GM23338 (cell line): ENCODE data around the gene LGALS9B.
"Not testable (repeated sequence)": the region's sequence is repeated elsewhere in the genome, so short reads cannot be mapped to it uniquely, and the experiment has no call there.

ENCODE experiments used
- CREB1 ChIP-seq: fragments of 250-450 bp; sonication (Bioruptor Pico); IDR thresholded peaks from 2 replicates; pipeline ENCODE4 v1.5.0; 2020; ENCODE audit warnings: low read depth, mild to moderate bottlenecking, moderate library complexity
- ETS1 ChIP-seq: IDR thresholded peaks from 2 replicates; pipeline ENCODE4 v1.6.1; 2016; ENCODE audit warnings: antibody characterized with exemption
- EZH2 ChIP-seq: fragments of 200-600 bp; sonication (generic); IDR thresholded peaks from one replicate; pipeline ENCODE4 v1.8.0; 2017; ENCODE audit warnings: antibody characterized with exemption, mild to moderate bottlenecking, low read depth; ENCODE audit not compliant: unreplicated experiment
- EZH2phosphoT487 ChIP-seq: fragments of 200-600 bp; sonication (generic); IDR thresholded peaks from one replicate; pipeline ENCODE4 v1.8.1; 2018; ENCODE audit warnings: antibody characterized with exemption; ENCODE audit not compliant: unreplicated experiment
- JUNB ChIP-seq: IDR thresholded peaks from one replicate; pipeline ENCODE4 v1.6.1; 2016; ENCODE audit warnings: antibody characterized with exemption; ENCODE audit not compliant: unreplicated experiment
- NANOG ChIP-seq: IDR thresholded peaks from 2 replicates; pipeline ENCODE4 v1.6.1; 2016; ENCODE audit warnings: antibody characterized with exemption, borderline replicate concordance
- POLR2AphosphoS5 ChIP-seq: IDR thresholded peaks from 2 replicates; pipeline ENCODE4 v1.6.1; 2016; ENCODE audit warnings: antibody characterized with exemption, low read depth
- STAT1 ChIP-seq: IDR thresholded peaks from one replicate; pipeline ENCODE4 v1.6.1; 2016; ENCODE audit warnings: antibody characterized with exemption; ENCODE audit not compliant: unreplicated experiment
- ZNF114 ChIP-seq: fragments of 250-450 bp; sonication (Bioruptor Pico); IDR thresholded peaks from 2 replicates; pipeline ENCODE4 v1.5.0; 2020; ENCODE audit warnings: mild to moderate bottlenecking, moderate library complexity
- ZNF331 ChIP-seq: fragments of 250-450 bp; sonication (Bioruptor Pico); IDR thresholded peaks from 2 replicates; pipeline ENCODE4 v1.5.0; 2020; ENCODE audit warnings: low read depth, mild to moderate bottlenecking, moderate library complexity
- TF ChIP-seq, protein P1 (sequence below), 2 experiments: fragments of 200-600 bp in 1 of 2; sonication (generic) in 1 of 2; conservative IDR thresholded peaks; 2 replicates each; pipeline versions ENCODE4 v1.5.1 to v1.6.1; 2016 to 2017; ENCODE audit warnings: antibody characterized with exemption in 2 of 2, low read depth in 2 of 2, mild to moderate bottlenecking in 2 of 2, moderate library complexity in 1 of 2
- TF ChIP-seq, protein P2 (sequence below): IDR thresholded peaks from one replicate; pipeline ENCODE4 v1.6.1; 2018; ENCODE audit warnings: antibody characterized with exemption; ENCODE audit not compliant: unreplicated experiment

- TF ChIP-seq, protein P1, sequence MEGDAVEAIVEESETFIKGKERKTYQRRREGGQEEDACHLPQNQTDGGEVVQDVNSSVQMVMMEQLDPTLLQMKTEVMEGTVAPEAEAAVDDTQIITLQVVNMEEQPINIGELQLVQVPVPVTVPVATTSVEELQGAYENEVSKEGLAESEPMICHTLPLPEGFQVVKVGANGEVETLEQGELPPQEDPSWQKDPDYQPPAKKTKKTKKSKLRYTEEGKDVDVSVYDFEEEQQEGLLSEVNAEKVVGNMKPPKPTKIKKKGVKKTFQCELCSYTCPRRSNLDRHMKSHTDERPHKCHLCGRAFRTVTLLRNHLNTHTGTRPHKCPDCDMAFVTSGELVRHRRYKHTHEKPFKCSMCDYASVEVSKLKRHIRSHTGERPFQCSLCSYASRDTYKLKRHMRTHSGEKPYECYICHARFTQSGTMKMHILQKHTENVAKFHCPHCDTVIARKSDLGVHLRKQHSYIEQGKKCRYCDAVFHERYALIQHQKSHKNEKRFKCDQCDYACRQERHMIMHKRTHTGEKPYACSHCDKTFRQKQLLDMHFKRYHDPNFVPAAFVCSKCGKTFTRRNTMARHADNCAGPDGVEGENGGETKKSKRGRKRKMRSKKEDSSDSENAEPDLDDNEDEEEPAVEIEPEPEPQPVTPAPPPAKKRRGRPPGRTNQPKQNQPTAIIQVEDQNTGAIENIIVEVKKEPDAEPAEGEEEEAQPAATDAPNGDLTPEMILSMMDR (conservative IDR thresholded peaks at IDR 0.05; ENCODE audit: low read depth in 2 of 2) = not testable (repeated sequence)
- TF ChIP-seq EZH2; ETS1; ZNF331 (CRISPR knock-in tag); CREB1 (CRISPR knock-in tag); EZH2phosphoT487; NANOG; POLR2AphosphoS5; STAT1; ZNF114 (CRISPR knock-in tag); JUNB: not testable (repeated sequence)
- TF ChIP-seq, protein P2, sequence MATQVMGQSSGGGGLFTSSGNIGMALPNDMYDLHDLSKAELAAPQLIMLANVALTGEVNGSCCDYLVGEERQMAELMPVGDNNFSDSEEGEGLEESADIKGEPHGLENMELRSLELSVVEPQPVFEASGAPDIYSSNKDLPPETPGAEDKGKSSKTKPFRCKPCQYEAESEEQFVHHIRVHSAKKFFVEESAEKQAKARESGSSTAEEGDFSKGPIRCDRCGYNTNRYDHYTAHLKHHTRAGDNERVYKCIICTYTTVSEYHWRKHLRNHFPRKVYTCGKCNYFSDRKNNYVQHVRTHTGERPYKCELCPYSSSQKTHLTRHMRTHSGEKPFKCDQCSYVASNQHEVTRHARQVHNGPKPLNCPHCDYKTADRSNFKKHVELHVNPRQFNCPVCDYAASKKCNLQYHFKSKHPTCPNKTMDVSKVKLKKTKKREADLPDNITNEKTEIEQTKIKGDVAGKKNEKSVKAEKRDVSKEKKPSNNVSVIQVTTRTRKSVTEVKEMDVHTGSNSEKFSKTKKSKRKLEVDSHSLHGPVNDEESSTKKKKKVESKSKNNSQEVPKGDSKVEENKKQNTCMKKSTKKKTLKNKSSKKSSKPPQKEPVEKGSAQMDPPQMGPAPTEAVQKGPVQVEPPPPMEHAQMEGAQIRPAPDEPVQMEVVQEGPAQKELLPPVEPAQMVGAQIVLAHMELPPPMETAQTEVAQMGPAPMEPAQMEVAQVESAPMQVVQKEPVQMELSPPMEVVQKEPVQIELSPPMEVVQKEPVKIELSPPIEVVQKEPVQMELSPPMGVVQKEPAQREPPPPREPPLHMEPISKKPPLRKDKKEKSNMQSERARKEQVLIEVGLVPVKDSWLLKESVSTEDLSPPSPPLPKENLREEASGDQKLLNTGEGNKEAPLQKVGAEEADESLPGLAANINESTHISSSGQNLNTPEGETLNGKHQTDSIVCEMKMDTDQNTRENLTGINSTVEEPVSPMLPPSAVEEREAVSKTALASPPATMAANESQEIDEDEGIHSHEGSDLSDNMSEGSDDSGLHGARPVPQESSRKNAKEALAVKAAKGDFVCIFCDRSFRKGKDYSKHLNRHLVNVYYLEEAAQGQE = not testable (repeated sequence)
Observed at GRCh38 chr17:20516986-20517385, 49.6 kb upstream of the LGALS9B start.
